SK-N-SH treated with all-trans-retinoic acid at 6 μM for 48 hours (cell line): ENCODE data around the gene SIGLEC8.

Source experiments
- ATAC-seq: fragments of 200-7000 bp; cut with Tn5 transposase; 3 replicates; pipeline ENCODE4 v1.9.1; 2020; ENCODE audit warnings: mild to moderate bottlenecking, moderate library complexity
- ARNTL ChIP-seq: fragments of 450-650 bp; formaldehyde crosslinking; IDR thresholded peaks from 2 replicates; pipeline ENCODE4 v1.5.0; 2020; ENCODE audit warnings: low read depth, mild to moderate bottlenecking, moderate library complexity, borderline replicate concordance
- BACH2 ChIP-seq: fragments of 250-450 bp; sonication (Bioruptor Pico); IDR thresholded peaks from 2 replicates; pipeline ENCODE4 v1.9.0; 2021; ENCODE audit warnings: mild to moderate bottlenecking, borderline replicate concordance
- CREB5 ChIP-seq: fragments of 250-450 bp; sonication (Bioruptor Pico); IDR thresholded peaks from 2 replicates; pipeline ENCODE4 v1.5.1; 2020; ENCODE audit warnings: low read depth, mild to moderate bottlenecking, moderate library complexity
- CSRNP3 ChIP-seq: fragments of 250-450 bp; sonication (Bioruptor Pico); IDR thresholded peaks from 2 replicates; pipeline ENCODE4 v1.5.1; 2021; ENCODE audit warnings: mild to moderate bottlenecking, moderate library complexity
- ESRRG ChIP-seq: fragments of 250-450 bp; sonication (Bioruptor Pico); IDR thresholded peaks from 2 replicates; pipeline ENCODE4 v1.6.1; 2021; ENCODE audit warnings: mild to moderate bottlenecking
- GLIS3 ChIP-seq: fragments of 250-450 bp; sonication (Bioruptor Pico); IDR thresholded peaks from 2 replicates; pipeline ENCODE4 v1.5.0; 2020; ENCODE audit warnings: mild to moderate bottlenecking, moderate library complexity
- ISL1 ChIP-seq: fragments of 250-450 bp; sonication (Bioruptor Pico); IDR thresholded peaks from 2 replicates; pipeline ENCODE4 v2.1.2; 2022; ENCODE audit warnings: mild to moderate bottlenecking, moderate library complexity
- OSR1 ChIP-seq: fragments of 250-450 bp; sonication (Bioruptor Pico); IDR thresholded peaks from 2 replicates; pipeline ENCODE4 v1.8.0; 2022; ENCODE audit warnings: moderate library complexity, mild to moderate bottlenecking, inconsistent platforms
- PPARA ChIP-seq: fragments of 250-450 bp; sonication (Bioruptor Pico); IDR thresholded peaks from 2 replicates; pipeline ENCODE4 v1.5.0; 2020; ENCODE audit warnings: mild to moderate bottlenecking, borderline replicate concordance
- RARB ChIP-seq: fragments of 250-450 bp; sonication (Bioruptor Pico); IDR thresholded peaks from 2 replicates; pipeline ENCODE4 v1.8.0; 2021; ENCODE audit warnings: mild to moderate bottlenecking, moderate library complexity
- SNAI2 ChIP-seq: fragments of 250-450 bp; sonication (Bioruptor Pico); IDR thresholded peaks from 2 replicates; pipeline ENCODE4 v1.5.0; 2020; ENCODE audit warnings: mild to moderate bottlenecking, moderate library complexity
- TCF4 ChIP-seq: fragments of 250-450 bp; sonication (Bioruptor Pico); IDR thresholded peaks from 2 replicates; pipeline ENCODE4 v1.8.0; 2021; ENCODE audit warnings: mild to moderate bottlenecking, moderate library complexity, borderline replicate concordance
- TOX ChIP-seq: fragments of 250-450 bp; sonication (Bioruptor Pico); IDR thresholded peaks from 2 replicates; pipeline ENCODE4 v1.8.0; 2021; ENCODE audit warnings: mild to moderate bottlenecking, moderate library complexity, borderline replicate concordance
- TSHZ2 ChIP-seq: fragments of 250-450 bp; sonication (Bioruptor Pico); IDR thresholded peaks from 2 replicates; pipeline ENCODE4 v1.5.0; 2020; ENCODE audit warnings: mild to moderate bottlenecking, moderate library complexity
- ZC3H10 ChIP-seq: fragments of 250-450 bp; sonication (Bioruptor Pico); IDR thresholded peaks from 2 replicates; pipeline ENCODE4 v1.5.1; 2021; ENCODE audit warnings: mild to moderate bottlenecking, moderate library complexity
- ZFP3 ChIP-seq: fragments of 250-450 bp; sonication (Bioruptor Pico); IDR thresholded peaks from 2 replicates; pipeline ENCODE4 v1.5.0; 2020; ENCODE audit warnings: mild to moderate bottlenecking, moderate library complexity
- ZFP30 ChIP-seq: fragments of 450-650 bp; formaldehyde crosslinking; IDR thresholded peaks from 2 replicates; pipeline ENCODE4 v1.5.0; 2022; ENCODE audit warnings: mild to moderate bottlenecking, moderate library complexity
- ZNF565 ChIP-seq: fragments of 450-650 bp; formaldehyde crosslinking; conservative IDR thresholded peaks from 2 replicates; pipeline ENCODE4 v1.5.0; 2020; ENCODE audit warnings: low read depth, mild to moderate bottlenecking, moderate library complexity
- ZNF70 ChIP-seq: fragments of 450-650 bp; formaldehyde crosslinking; IDR thresholded peaks from 2 replicates; pipeline ENCODE4 v1.5.0; 2020; ENCODE audit warnings: mild to moderate bottlenecking, moderate library complexity
- TF ChIP-seq, protein P1 (sequence below): fragments of 250-450 bp; sonication (Bioruptor Pico); IDR thresholded peaks from 2 replicates; pipeline ENCODE4 v1.8.0; 2020; ENCODE audit warnings: mild to moderate bottlenecking, moderate library complexity, borderline replicate concordance

The SIGLEC8 gene

DNA sequence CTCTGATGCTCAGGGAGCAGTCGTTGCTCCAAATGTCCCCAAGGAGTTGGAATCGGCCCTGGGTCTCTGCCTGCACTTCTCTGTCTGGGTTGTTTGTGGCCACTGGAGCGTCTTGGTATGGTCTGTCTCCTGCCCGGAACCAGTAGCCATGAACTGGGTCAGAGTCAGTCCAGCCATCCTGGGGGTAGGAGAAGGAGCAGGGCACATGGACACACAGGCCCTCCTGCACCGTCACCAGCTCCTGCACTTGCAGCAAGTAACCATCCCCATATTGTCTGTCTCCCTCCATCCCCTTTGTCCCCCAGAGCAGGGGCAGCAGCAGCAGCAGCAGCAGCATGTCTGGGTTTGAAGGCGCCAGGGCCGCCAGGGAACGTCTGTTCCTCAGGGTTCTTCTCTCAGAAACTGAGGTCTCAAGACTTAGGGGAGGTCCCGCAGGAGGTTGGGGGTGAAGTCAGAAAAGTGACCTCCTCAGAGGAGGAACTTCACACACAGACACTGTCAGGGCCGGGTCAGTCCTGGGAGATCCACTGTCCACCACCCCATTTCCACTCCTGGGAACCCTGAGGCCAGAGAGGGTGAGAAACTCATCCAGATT, at the start of gene SIGLEC8:
Gene SIGLEC8 (minus strand): TSS at position 404 of the 595 bp plus-strand sequence. CDS start 67 bp downstream, at position 337.
- no peak for TF ChIP-seq OSR1 (CRISPR knock-in tag)
- TF ChIP-seq CSRNP3 (CRISPR knock-in tag): no peak
- no peak for TF ChIP-seq ZC3H10
- TF ChIP-seq CREB5: no peak
- TF ChIP-seq ZFP3 (CRISPR knock-in tag): no peak
- no peak for TF ChIP-seq TOX
- TF ChIP-seq TSHZ2 (CRISPR knock-in tag): no peak
- TF ChIP-seq GLIS3 (CRISPR knock-in tag): no peak
- TF ChIP-seq ESRRG (CRISPR knock-in tag): no peak
- ATAC-seq: no peak

GRCh38 chr19:51507640-51508058, 49.4 kb upstream of the SIGLEC8 start:
- TF ChIP-seq BACH2 (CRISPR knock-in tag): no peak
- no peak for TF ChIP-seq TCF4 (CRISPR knock-in tag)
- no peak for TF ChIP-seq ZNF70 (CRISPR knock-in tag)
- TF ChIP-seq CSRNP3 (CRISPR knock-in tag): no peak
- no peak for TF ChIP-seq GLIS3 (CRISPR knock-in tag)
- no peak for TF ChIP-seq ESRRG (CRISPR knock-in tag)
- TF ChIP-seq CREB5: no peak
- no peak for TF ChIP-seq ARNTL
- no peak for TF ChIP-seq OSR1 (CRISPR knock-in tag)
- TF ChIP-seq ISL1 (CRISPR knock-in tag): no peak
- TF ChIP-seq, all 23 proteins: peak for 0
- no peak for ATAC-seq

- ATAC-seq: no peak
- TF ChIP-seq TSHZ2 (CRISPR knock-in tag) (no peak), ZC3H10 (no peak), ESRRG (CRISPR knock-in tag) (no peak), ZFP3 (CRISPR knock-in tag) (no peak), GLIS3 (CRISPR knock-in tag) (no peak), SNAI2 (CRISPR knock-in tag) (no peak), RARB (CRISPR knock-in tag) (no peak), TOX (no peak), ZFP30 (no peak), CSRNP3 (CRISPR knock-in tag) (no peak), ZNF70 (CRISPR knock-in tag) (no peak), ISL1 (CRISPR knock-in tag) (no peak), ARNTL (no peak), ZNF565 (CRISPR knock-in tag) (no peak), PPARA (CRISPR knock-in tag) (no peak)
- TF ChIP-seq, protein P1, sequence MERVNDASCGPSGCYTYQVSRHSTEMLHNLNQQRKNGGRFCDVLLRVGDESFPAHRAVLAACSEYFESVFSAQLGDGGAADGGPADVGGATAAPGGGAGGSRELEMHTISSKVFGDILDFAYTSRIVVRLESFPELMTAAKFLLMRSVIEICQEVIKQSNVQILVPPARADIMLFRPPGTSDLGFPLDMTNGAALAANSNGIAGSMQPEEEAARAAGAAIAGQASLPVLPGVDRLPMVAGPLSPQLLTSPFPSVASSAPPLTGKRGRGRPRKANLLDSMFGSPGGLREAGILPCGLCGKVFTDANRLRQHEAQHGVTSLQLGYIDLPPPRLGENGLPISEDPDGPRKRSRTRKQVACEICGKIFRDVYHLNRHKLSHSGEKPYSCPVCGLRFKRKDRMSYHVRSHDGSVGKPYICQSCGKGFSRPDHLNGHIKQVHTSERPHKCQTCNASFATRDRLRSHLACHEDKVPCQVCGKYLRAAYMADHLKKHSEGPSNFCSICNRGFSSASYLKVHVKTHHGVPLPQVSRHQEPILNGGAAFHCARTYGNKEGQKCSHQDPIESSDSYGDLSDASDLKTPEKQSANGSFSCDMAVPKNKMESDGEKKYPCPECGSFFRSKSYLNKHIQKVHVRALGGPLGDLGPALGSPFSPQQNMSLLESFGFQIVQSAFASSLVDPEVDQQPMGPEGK (CRISPR knock-in tag): no peak
Observed at GRCh38 chr19:51507192-51507591, 48.9 kb upstream of the SIGLEC8 start.
